Right lobe of liver (tissue), 4 donors: Measurements from ENCODE around the gene TMEM80.

Experiments
- CTCF ChIP-seq, 4 donors: fragments of 200-600 bp in 3 of 4; fragments of 450-650 bp in 1 of 4; IDR thresholded peaks; one replicate each; pipeline versions ENCODE4 v1.5.1 to v1.8.0; 2016 to 2022; ENCODE audit warnings: antibody characterized with exemption in 4 of 4, mild to moderate bottlenecking in 2 of 4
- POLR2A ChIP-seq: fragments of 450-650 bp; IDR thresholded peaks from one replicate; pipeline ENCODE4 v1.6.1; 2017; ENCODE audit warnings: antibody characterized with exemption, mild to moderate bottlenecking
- donor health status: DM: no; HTN: no; CAD: no.
- donor health status: DM: no; HTN: no; CAD: no.
- donor health status: DM: no; HTN: yes; CAD: no.

GRCh38 chr11:689625-690024, 6.0 kb upstream of the TMEM80 start:
- TF ChIP-seq CTCF (IDR thresholded peaks at IDR 0.05) (no peak), POLR2A (no peak)
